WERI-Rb-1 (cell line): ENCODE data around the gene GPC3.

Experiments
- DNase-seq: peaks from one replicate; pipeline ENCODE4 v3.0.0-alpha.2; 2020
- H3K27ac ChIP-seq: fragments of 250-450 bp; sonication (Bioruptor Pico); 2 replicates; pipeline ENCODE4 v1.5.1; 2020; ENCODE audit warnings: mild to moderate bottlenecking, moderate library complexity
- H3K27me3 ChIP-seq: fragments of 250-450 bp; sonication (Bioruptor Pico); 2 replicates; pipeline ENCODE4 v1.5.1; 2021; ENCODE audit warnings: mild to moderate bottlenecking, low read depth, moderate library complexity; ENCODE audit not compliant: insufficient read depth, severe bottlenecking
- H3K36me3 ChIP-seq: fragments of 250-450 bp; sonication (Bioruptor Pico); 2 replicates; pipeline ENCODE4 v1.5.1; 2020; ENCODE audit warnings: mild to moderate bottlenecking, moderate library complexity
- H3K4me3 ChIP-seq: 2 replicates; pipeline ENCODE4 v1.5.1; 2011; ENCODE audit warnings: low read depth, mild to moderate bottlenecking, control low read depth, low read length
- H3K9me3 ChIP-seq: fragments of 250-450 bp; sonication (Bioruptor Pico); 2 replicates; pipeline ENCODE4 v1.5.1; 2021; ENCODE audit warnings: mild to moderate bottlenecking, moderate library complexity; ENCODE audit not compliant: severe bottlenecking
- TF ChIP-seq, protein P1 (sequence below): IDR thresholded peaks from 2 replicates; pipeline ENCODE4 v1.5.1; 2011; ENCODE audit warnings: low read depth, mild to moderate bottlenecking, control low read depth, inconsistent platforms, low read length

The GPC3 gene

GRCh38 chrX:133792198-133792953 is 193.0 kb downstream of the GPC3 start:
- TF ChIP-seq, protein P1, sequence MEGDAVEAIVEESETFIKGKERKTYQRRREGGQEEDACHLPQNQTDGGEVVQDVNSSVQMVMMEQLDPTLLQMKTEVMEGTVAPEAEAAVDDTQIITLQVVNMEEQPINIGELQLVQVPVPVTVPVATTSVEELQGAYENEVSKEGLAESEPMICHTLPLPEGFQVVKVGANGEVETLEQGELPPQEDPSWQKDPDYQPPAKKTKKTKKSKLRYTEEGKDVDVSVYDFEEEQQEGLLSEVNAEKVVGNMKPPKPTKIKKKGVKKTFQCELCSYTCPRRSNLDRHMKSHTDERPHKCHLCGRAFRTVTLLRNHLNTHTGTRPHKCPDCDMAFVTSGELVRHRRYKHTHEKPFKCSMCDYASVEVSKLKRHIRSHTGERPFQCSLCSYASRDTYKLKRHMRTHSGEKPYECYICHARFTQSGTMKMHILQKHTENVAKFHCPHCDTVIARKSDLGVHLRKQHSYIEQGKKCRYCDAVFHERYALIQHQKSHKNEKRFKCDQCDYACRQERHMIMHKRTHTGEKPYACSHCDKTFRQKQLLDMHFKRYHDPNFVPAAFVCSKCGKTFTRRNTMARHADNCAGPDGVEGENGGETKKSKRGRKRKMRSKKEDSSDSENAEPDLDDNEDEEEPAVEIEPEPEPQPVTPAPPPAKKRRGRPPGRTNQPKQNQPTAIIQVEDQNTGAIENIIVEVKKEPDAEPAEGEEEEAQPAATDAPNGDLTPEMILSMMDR = peak; percentile 93
- no peak overlapping the region for H3K4me3 ChIP-seq
- H3K27me3 ChIP-seq = peaks cover 25% of the 10 kb centered on the region

GRCh38 chrX:133789829-133790228 is 195.6 kb downstream of the GPC3 start:
- H3K27me3 ChIP-seq = peaks cover 24% of the 10 kb centered on the region
- no peaks in the 10 kb centered on the region for H3K36me3 ChIP-seq
- TF ChIP-seq, protein P1 = no peak
- no peaks in the 10 kb centered on the region for H3K9me3 ChIP-seq
- H3K27ac ChIP-seq = no peak overlapping the region
- H3K4me3 ChIP-seq = no peak overlapping the region
- DNase-seq = no peak

More at GRCh38 chrX:133792198-133792953, 193.0 kb downstream of the GPC3 start:
- no peak overlapping the region for H3K27ac ChIP-seq
- DNase-seq = peak; percentile 53
- no peaks in the 10 kb centered on the region for H3K36me3 ChIP-seq
- H3K9me3 ChIP-seq = no peaks in the 10 kb centered on the region

- no peak overlapping the region for H3K27ac ChIP-seq
- peaks cover 35% of the 10 kb centered on the region for H3K27me3 ChIP-seq
- H3K4me3 ChIP-seq = no peak overlapping the region
- TF ChIP-seq, protein P1 = no peak
- H3K36me3 ChIP-seq = no peaks in the 10 kb centered on the region
- DNase-seq = no peak
- H3K9me3 ChIP-seq = no peaks in the 10 kb centered on the region
These were observed 199.0 kb downstream of the GPC3 start for GRCh38 chrX:133786382-133786781.

GRCh38 chrX:133783274-133783673 is 202.1 kb downstream of the GPC3 start:
- H3K27me3 ChIP-seq = peaks cover 36% of the 10 kb centered on the region
- DNase-seq = no peak
- no peaks in the 10 kb centered on the region for H3K36me3 ChIP-seq
- H3K9me3 ChIP-seq = no peaks in the 10 kb centered on the region
- H3K27ac ChIP-seq = no peak overlapping the region
- no peak overlapping the region for H3K4me3 ChIP-seq
- TF ChIP-seq, protein P1 = no peak

- no peak for DNase-seq
- no peaks in the 10 kb centered on the region for H3K9me3 ChIP-seq
- peaks cover 47% of the 10 kb centered on the region for H3K27me3 ChIP-seq
- no peak overlapping the region for H3K27ac ChIP-seq
- no peak overlapping the region for H3K4me3 ChIP-seq
- TF ChIP-seq, protein P1 = no peak
- H3K36me3 ChIP-seq = no peaks in the 10 kb centered on the region
These were observed 204.2 kb downstream of the GPC3 start for GRCh38 chrX:133781174-133781573.

DNA sequence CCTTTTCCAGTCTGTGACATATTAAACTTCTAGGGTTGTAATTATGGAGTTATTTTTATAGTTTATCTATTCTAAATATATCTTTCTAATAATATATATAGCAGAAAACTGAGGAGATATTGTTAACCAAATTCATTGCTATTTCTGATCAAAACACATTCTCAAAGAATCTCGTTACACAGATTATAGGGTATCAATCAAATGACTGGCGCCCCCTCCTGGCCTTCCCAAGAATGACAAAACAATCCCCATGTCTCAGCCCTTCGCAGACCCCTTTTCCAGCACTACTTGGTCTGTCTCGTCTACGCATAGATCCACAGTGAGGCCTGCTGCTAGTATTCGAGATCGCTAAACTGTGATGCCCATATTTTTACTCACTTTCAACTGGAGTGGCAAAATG is 209.3 kb downstream of the GPC3 start:
- Histone ChIP-seq H3K9me3 (no peaks in the 10 kb centered on the region), H3K36me3 (no peaks in the 10 kb centered on the region), H3K27ac (no peak overlapping the region), H3K4me3 (no peak overlapping the region), H3K27me3 (peaks cover 51% of the 10 kb centered on the region)
- TF ChIP-seq, protein P1 = peak; percentile 61
- peak; percentile 18 for DNase-seq
